DOHH2 (cell line): Measurements from ENCODE around the gene RNF217.

ENCODE experiments used
- EZH2phosphoT487 ChIP-seq: fragments of 200-600 bp; sonication (generic); IDR thresholded peaks from 2 replicates; pipeline ENCODE4 v1.6.1; 2017; ENCODE audit warnings: borderline replicate concordance, mild to moderate bottlenecking, antibody characterized with exemption, low read length, moderate library complexity, mixed read lengths
- TF ChIP-seq, protein P1 (sequence below): fragments of 200-600 bp; sonication (generic); IDR thresholded peaks from one replicate; pipeline ENCODE4 v1.5.1; 2014; ENCODE audit warnings: antibody characterized with exemption, mild to moderate bottlenecking, low read depth, low read length; ENCODE audit not compliant: poor library complexity, severe bottlenecking

DNA sequence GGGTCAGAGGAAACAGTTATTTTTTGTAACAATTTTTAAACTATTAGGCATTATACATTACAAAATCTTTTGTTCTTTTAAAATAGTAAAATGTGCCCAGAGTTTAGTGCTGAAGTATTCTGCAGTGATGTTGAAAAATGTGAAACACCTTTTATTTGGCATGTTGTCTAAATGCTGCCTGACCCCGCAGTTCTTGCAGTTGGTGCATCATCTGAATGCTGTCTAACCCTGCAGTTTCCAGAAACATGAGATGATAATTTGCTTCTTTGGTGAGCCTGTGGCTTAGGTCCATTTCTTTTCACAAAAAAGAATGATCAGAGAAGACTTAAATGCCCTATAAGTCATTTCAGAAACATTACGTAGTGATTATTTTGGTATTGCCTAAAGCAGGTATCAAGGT is 82.4 kb downstream of the RNF217 start:
- no peak for TF ChIP-seq EZH2phosphoT487
- TF ChIP-seq, protein P1, sequence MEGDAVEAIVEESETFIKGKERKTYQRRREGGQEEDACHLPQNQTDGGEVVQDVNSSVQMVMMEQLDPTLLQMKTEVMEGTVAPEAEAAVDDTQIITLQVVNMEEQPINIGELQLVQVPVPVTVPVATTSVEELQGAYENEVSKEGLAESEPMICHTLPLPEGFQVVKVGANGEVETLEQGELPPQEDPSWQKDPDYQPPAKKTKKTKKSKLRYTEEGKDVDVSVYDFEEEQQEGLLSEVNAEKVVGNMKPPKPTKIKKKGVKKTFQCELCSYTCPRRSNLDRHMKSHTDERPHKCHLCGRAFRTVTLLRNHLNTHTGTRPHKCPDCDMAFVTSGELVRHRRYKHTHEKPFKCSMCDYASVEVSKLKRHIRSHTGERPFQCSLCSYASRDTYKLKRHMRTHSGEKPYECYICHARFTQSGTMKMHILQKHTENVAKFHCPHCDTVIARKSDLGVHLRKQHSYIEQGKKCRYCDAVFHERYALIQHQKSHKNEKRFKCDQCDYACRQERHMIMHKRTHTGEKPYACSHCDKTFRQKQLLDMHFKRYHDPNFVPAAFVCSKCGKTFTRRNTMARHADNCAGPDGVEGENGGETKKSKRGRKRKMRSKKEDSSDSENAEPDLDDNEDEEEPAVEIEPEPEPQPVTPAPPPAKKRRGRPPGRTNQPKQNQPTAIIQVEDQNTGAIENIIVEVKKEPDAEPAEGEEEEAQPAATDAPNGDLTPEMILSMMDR: no peak
